Nephron progenitor cell (in vitro differentiated cells): ENCODE data around the gene ARHGEF18.

ENCODE experiments used
- DNase-seq: peaks from one replicate; pipeline ENCODE4 v3.0.0; 2021
- H3K27ac Mint-ChIP-seq: 2 replicates; pipeline ENCODE4 v1.8.0; 2021; ENCODE audit warnings: mild to moderate bottlenecking, moderate library complexity, mixed read lengths
- H3K27me3 Mint-ChIP-seq: 2 replicates; pipeline ENCODE4 v1.8.0; 2021; ENCODE audit warnings: mild to moderate bottlenecking, low read depth, mixed read lengths; ENCODE audit not compliant: poor library complexity
- H3K36me3 Mint-ChIP-seq: 2 replicates; pipeline ENCODE4 v1.8.0; 2021; ENCODE audit warnings: low read depth, mixed read lengths
- H3K4me1 Mint-ChIP-seq: 2 replicates; pipeline ENCODE4 v1.8.0; 2021; ENCODE audit warnings: mixed read lengths
- H3K4me3 Mint-ChIP-seq: 2 replicates; pipeline ENCODE4 v1.8.0; 2021; ENCODE audit warnings: mild to moderate bottlenecking, moderate library complexity, mixed read lengths
- H3K9me3 Mint-ChIP-seq: 2 replicates; pipeline ENCODE4 v1.8.0; 2021; ENCODE audit warnings: mild to moderate bottlenecking, moderate library complexity, mixed read lengths
- CTCF ChIP-seq: fragments of 200-600 bp; sonication (generic); IDR thresholded peaks from 2 replicates; pipeline ENCODE4 v1.5.0; 2021; ENCODE audit warnings: antibody characterized with exemption

ARHGEF18 gene

GRCh38 chr19:7355151-7355820 lies 6.5 kb downstream of the ARHGEF18 start:
- no peak for TF ChIP-seq CTCF
- H3K4me3 Mint-ChIP-seq, result no peak overlapping the region
- peaks cover 5% of the 10 kb centered on the region for H3K4me1 Mint-ChIP-seq
- peaks cover 31% of the 10 kb centered on the region for H3K9me3 Mint-ChIP-seq
- no peaks in the 10 kb centered on the region for H3K36me3 Mint-ChIP-seq
- no peak for DNase-seq
- H3K27ac Mint-ChIP-seq, result no peak overlapping the region
- peaks cover 7% of the 10 kb centered on the region for H3K27me3 Mint-ChIP-seq

GRCh38 chr19:7355871-7356270 lies 7.1 kb downstream of the ARHGEF18 start:
- Mint-ChIP-seq H3K4me3 (no peak overlapping the region), H3K27me3 (peaks cover 3% of the 10 kb centered on the region), H3K4me1 (peaks cover 5% of the 10 kb centered on the region), H3K9me3 (peaks cover 26% of the 10 kb centered on the region), H3K27ac (no peak overlapping the region), H3K36me3 (no peaks in the 10 kb centered on the region)
- no peak for DNase-seq
- TF ChIP-seq CTCF, result no peak

- TF ChIP-seq CTCF, result no peak
- no peaks in the 10 kb centered on the region for H3K36me3 Mint-ChIP-seq
- H3K27ac Mint-ChIP-seq, result no peak overlapping the region
- H3K4me3 Mint-ChIP-seq, result no peak overlapping the region
- peaks cover 5% of the 10 kb centered on the region for H3K4me1 Mint-ChIP-seq
- H3K27me3 Mint-ChIP-seq, result peaks cover 7% of the 10 kb centered on the region
- DNase-seq, result no peak
- peaks cover 14% of the 10 kb centered on the region for H3K9me3 Mint-ChIP-seq
Measured at GRCh38 chr19:7356899-7357627, 8.3 kb downstream of the ARHGEF18 start.

GRCh38 chr19:7358102-7358597 lies 9.4 kb downstream of the ARHGEF18 start:
- H3K4me1 Mint-ChIP-seq, result peaks cover 5% of the 10 kb centered on the region
- no peak for DNase-seq
- H3K27ac Mint-ChIP-seq, result no peak overlapping the region
- no peak overlapping the region for H3K4me3 Mint-ChIP-seq
- H3K36me3 Mint-ChIP-seq, result no peaks in the 10 kb centered on the region
- no peak for TF ChIP-seq CTCF
- H3K27me3 Mint-ChIP-seq, result peaks cover 15% of the 10 kb centered on the region
- H3K9me3 Mint-ChIP-seq, result peaks cover 9% of the 10 kb centered on the region

GRCh38 chr19:7360393-7360984 lies 11.8 kb downstream of the ARHGEF18 start:
- no peak for TF ChIP-seq CTCF
- H3K27ac Mint-ChIP-seq, result no peak overlapping the region

More at GRCh38 chr19:7360393-7360984, 11.8 kb downstream of the ARHGEF18 start:
- DNase-seq, result no peak
- Mint-ChIP-seq H3K9me3 (no peaks in the 10 kb centered on the region), H3K4me3 (no peak overlapping the region), H3K36me3 (no peaks in the 10 kb centered on the region), H3K4me1 (peaks cover 5% of the 10 kb centered on the region), H3K27me3 (peaks cover 36% of the 10 kb centered on the region)
